ENCODE data around the gene OR6B2.

The OR6B2 gene

GRCh38 chr2:240037358-240037757, 7.1 kb upstream of the OR6B2 start:
- DNase-seq: no peak

DNA sequence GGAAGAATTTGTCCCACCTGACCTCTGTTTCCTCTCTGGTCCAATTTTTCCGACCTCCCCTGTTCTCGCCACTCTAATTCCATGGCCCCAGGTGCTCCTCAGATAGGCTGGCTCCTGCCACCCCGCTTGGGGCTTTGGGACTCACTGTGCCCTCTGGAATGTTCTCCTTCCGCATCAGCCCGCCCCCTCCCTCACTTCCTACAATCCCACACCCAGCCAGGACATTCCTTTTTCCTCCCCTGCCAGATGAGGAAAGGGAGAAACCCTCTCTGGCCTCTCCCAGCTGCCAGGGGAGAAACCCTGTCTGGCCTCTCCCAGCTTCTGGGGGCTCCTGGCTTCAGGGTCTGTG, 3.1 kb upstream of the OR6B2 start:
- DNase-seq: no peak

GRCh38 chr2:240032406-240033329, 2.4 kb upstream of the OR6B2 start:
- no peak for DNase-seq

- no peak for DNase-seq
Measured at GRCh38 chr2:240024766-240025165, 5.5 kb downstream of the OR6B2 start.

- DNase-seq: no peak
Measured at GRCh38 chr2:240023792-240024191, 6.4 kb downstream of the OR6B2 start.

DNA sequence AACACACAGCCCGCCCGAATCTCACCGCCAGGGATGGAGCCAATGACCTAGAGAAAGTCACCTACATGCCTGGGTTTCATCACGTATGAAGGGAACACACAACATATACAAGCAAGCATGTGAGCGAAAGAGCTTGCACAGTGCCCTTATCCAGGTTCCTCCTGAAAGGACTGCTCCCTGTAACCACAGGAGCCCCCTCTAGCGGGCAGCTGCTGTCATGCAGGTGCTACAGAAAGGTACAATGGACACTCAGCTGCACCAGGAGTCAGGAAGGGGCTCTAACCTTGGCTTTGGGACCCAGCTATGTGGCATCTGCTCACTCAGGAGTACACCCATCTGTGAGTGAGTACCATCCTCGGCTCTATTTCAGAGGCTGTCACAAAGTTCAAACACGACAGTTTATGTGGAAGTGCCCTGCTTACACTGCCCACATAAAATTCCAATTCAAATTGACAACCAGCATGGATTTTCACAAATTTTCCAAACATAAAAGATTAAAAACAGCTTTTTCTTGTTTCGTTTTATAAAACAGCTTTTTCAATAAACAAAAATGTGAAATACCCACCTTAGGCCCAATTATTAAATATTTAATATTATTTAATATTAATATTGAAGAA, 8.6 kb downstream of the OR6B2 start:
- peak; percentile 27 for DNase-seq

- DNase-seq: no peak
Measured at GRCh38 chr2:240018071-240018750, 12.0 kb downstream of the OR6B2 start.

GRCh38 chr2:240014327-240014726, 15.9 kb downstream of the OR6B2 start:
- no peak for DNase-seq

- no peak for DNase-seq
Measured at GRCh38 chr2:240013343-240013742, 16.9 kb downstream of the OR6B2 start.

DNA sequence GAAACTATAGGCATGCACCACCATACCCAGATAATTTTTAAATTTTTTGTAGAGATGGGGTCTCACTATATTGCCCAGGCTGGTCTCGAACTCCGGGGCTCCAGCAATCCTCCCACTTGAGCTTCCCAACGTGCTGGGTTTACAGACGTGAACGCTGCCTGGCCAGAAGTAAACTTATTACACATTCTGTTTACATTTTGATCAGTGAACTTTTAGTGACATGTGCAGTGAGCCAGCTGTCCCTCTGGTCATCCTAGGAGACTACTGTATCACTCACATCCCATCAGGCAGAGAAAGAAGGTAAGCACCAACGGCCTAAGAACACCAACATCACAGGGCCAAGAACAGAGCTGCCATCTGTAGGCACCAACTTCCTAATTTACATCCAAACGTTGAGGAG, 27.2 kb downstream of the OR6B2 start:
- DNase-seq: no peak

DNA sequence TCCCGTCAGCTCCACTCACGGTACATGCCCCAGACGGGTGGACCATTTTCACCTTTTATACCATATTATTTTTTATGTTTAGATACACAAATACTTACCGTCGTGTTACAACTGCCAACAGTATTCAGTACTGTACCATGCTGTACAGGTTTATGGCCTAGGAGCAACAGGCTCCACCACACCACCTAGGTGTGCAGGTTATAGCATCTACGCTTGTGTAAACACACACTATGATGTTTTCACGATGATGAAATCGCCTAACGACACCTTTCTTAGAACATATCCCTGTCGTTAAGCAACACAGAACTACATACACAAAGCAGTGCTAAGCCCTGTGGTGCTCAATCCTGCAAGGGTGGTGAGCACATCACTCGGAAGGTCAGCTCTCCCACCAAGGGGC, 29.6 kb downstream of the OR6B2 start:
- DNase-seq: no peak

DNA sequence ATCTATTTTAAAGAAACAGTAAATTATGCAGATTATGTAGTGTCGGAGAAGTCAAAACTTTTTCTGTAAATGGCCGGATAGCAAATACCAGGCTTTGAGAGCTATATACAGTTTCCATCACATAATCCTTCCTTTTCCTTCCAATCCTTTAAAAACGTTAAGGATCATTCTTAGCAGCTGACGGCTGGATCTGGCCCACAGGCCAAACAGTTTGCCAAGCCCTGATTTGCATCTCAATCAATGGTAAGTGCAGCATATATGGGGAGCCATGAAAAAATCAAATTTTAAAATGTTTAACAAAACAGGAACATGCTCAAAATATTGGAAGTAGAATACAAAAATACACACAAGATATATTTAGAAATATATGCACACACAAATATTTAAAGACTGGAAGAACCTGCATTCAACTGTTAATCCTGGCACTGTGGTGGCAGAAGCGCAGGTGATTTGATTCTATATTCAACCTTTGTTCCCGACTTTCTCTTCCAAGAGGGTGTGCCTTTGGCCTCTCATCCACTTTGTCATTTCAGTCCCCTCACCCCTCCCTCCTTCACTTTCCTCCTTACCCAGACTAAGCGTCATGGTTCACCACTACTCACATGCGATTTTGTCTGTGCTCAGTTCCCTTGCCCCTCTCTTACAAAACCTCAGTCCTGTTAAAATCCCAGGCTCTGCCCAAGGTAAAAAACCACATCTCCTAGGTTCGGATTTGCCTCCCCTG, 32.4 kb downstream of the OR6B2 start:
- no peak for DNase-seq

DNA sequence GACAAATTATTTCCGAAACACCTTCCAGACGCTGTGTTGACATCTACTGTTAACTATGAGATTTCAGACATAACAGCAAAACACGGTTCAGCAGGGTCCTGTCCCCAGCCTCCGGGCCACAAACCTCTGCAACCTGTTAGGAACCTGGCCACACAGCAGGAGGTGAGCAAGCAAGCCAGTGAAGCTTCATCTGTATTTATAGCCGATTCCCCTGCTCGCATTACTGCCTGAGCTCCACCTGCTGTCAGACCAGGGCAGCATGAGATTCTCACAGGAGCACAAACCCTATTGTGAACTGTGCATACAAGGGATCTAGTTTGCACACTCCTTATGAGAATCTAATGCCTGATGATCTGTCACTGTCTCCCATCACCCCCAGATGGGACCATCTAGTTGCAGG, 36.1 kb downstream of the OR6B2 start:
- no peak for DNase-seq

DNA sequence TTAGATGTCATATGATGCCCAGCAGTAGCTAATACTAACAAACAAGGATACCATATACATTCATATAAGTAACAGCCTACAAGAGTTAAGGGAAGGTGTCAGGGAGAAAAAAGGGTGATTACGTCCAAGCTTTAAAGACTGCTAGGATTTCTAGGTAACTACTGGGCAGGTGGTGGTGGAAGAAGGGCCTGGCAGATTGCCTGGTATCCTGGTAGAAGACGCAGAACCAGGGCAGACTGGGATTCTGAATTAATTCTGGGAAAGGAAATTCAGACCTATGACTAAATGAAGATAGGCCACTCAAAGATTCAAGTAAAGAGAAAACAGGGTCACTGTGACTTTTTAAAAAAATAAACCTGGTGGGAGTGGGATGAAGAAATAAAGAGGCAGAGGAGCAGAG, 36.9 kb downstream of the OR6B2 start:
- no peak for DNase-seq

DNA sequence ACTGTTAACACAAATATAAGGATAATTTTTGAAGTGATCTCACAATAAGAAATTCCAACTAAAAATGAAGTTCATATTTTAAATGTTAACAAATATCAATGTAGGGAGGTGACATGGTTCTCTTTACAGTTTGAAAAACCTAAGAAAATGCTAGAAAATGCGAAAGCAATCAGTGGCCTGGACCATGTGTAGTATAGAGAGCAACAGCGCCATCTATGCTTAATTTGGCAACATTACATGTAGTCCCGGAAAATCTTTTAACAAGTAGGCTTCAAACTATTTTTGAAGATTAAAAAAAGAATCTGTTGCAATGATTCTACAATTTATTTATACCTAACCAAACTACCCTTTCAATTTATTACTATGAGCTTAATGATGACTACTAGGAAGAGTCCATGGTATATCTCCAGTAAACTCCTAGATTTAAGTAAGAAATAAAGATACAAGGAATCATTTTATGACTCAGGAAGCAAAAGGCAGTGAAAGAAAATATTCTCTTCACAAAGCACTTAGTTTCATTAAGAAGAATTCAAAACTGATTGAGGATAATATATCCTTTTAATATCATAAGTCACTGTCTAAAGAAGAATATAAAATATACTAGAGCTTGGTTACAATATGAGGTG, 38.4 kb downstream of the OR6B2 start:
- DNase-seq: peak; percentile 52

- DNase-seq: no peak
Measured at GRCh38 chr2:239990966-239991365, 39.3 kb downstream of the OR6B2 start.

DNA sequence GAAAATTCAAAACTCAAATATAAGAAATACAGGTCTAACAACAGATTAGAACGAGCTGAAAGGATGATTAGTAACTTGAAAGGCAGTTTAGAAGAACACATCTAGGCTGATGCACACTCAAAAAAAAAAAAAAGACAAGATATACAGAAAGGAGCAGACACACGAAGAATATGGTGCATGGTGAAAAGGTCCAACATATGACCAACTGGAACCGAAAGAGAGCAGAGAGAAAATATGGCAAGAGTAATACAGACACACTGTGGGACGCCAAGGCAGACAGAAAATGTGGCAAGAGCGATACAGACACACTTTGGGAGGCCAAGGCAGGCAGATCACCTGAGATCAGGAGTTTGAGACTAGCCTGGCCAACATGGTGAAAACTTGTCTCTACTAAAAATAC, 44.9 kb downstream of the OR6B2 start:
- no peak for DNase-seq

GRCh38 chr2:239984421-239985194, 45.6 kb downstream of the OR6B2 start:
- DNase-seq: no peak

DNA sequence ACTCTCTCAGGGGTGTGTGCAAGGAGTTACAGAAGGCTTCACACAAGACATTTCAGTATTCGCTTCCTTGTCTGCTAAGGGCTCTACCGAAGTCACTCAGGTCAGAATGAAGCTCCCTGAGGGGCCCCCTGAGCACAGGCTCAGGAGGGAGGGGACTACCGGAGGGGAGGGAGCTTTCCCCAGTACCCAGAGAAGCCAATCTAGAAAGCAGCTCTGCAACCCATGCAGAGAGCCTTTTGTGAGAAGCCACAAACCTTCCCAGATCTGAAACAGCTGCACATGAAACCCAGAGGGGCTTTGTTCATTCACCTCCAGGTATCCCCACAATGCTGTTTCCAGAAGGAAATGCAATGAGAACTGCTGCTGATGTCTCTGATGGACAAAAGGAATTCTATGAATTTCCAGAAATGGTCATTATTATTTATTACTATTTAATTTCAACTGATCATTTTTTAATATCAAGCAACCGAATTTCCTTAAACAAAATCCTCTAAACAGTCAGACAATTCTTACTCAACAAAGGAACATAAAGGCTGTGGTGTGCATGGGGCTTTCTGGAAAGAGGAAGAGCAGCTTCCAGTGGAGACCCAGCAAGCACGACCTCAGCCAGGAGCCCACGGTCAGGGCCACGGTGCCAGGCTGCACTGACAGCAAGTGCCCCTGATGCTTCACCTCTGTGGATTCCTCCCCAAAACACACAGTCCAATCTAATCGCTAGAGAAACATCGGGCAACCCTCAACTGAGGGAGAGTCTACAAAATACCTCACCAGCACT, 47.0 kb downstream of the OR6B2 start:
- DNase-seq: no peak
